Endothelial cell of umbilical vein (primary cell): ENCODE results near the gene SRPX2. TPM values are rescaled to one million over a fixed set of nuclear protein-coding genes. Genes with fewer than 3 reads are reported as not detected.

Source experiments
- BruUV-seq: library from RNA; stranded (reverse); fragments of 400-500 nt; replicated peaks from 2 replicates; lab custom pipeline; 2021; lab: Mats Ljungman, UMichigan
- CTCF ChIA-PET: fragments of 300-600, 350-600 bp; sonication (Branson Sonifier 250); formaldehyde crosslinking; loops from one replicate; lab custom pipeline; 2021; ENCODE audit warnings: antibody characterized with exemption, inconsistent platforms; lab: Charles Lee
- POLR2A ChIA-PET: fragments of 300-600, 350-600 bp; sonication (Branson Sonifier 250); formaldehyde crosslinking; loops from one replicate; lab custom pipeline; 2021; ENCODE audit warnings: antibody characterized with exemption, inconsistent platforms; lab: Charles Lee
- DNase-seq: peaks from one replicate; pipeline ENCODE4 v3.0.0-alpha.2; 2011; ENCODE audit warnings: low read depth, low spot score
- FAIRE-seq: peaks from 2 replicates; lab custom pipeline; 2011; peaks lifted over from hg19 to GRCh38; lab: Jason Lieb, UNC
- H2AFZ ChIP-seq: 2 replicates; pipeline ENCODE4 v1.6.0; 2012; ENCODE audit warnings: low read depth, low read length, control low read depth, inconsistent platforms
- H3K27ac ChIP-seq: 2 replicates; pipeline ENCODE4 v1.5.1; 2011; ENCODE audit warnings: low read depth, mild to moderate bottlenecking, control low read depth, low read length, moderate library complexity; ENCODE audit not compliant: insufficient read depth
- H3K27me3 ChIP-seq, 2 experiments: 2 replicates each; pipeline versions ENCODE4 v1.6.0 to v1.6.1; 2011; ENCODE audit warnings: low read length in 2 of 2, mixed read lengths in 1 of 2; ENCODE audit not compliant: control insufficient read depth in 2 of 2, insufficient read depth in 2 of 2
- H3K36me3 ChIP-seq, 2 experiments: 2 replicates in 1 of 2; 3 replicates in 1 of 2; pipeline ENCODE4 v1.5.1; 2011; ENCODE audit warnings: low read length in 2 of 2, mild to moderate bottlenecking in 1 of 2, moderate library complexity in 1 of 2; ENCODE audit not compliant: control insufficient read depth in 2 of 2, insufficient read depth in 2 of 2; ENCODE audit errors: extremely low read depth in 1 of 2
- H3K4me1 ChIP-seq: 3 replicates; pipeline ENCODE4 v1.5.1; 2011; ENCODE audit warnings: mild to moderate bottlenecking, low read length; ENCODE audit not compliant: control insufficient read depth, insufficient read depth; ENCODE audit errors: extremely low read depth
- H3K4me2 ChIP-seq: 2 replicates; pipeline ENCODE4 v1.6.1; 2011; ENCODE audit warnings: low read length, control low read depth, mixed read lengths; ENCODE audit not compliant: insufficient read depth
- H3K4me3 ChIP-seq, 3 experiments: fragments of 200-600 bp in 1 of 3; sonication (generic), shearing (Covaris generic) in 1 of 3; replicated peaks in 1 of 3; 2 replicates each; pipeline ENCODE4 v1.5.1; 2011 to 2016; ENCODE audit warnings: control low read depth in 3 of 3, low read length in 3 of 3, mild to moderate bottlenecking in 2 of 3, inconsistent platforms in 1 of 3, low read depth in 1 of 3, moderate library complexity in 1 of 3; ENCODE audit not compliant: insufficient read depth in 1 of 3
- H3K79me2 ChIP-seq: 2 replicates; pipeline ENCODE4 v1.6.0; 2012; ENCODE audit warnings: low read length, inconsistent platforms; ENCODE audit not compliant: control insufficient read depth, insufficient read depth
- H3K9ac ChIP-seq: replicated peaks from 2 replicates; pipeline ENCODE3; 2011; ENCODE audit warnings: low read length, control low read depth; ENCODE audit not compliant: insufficient read depth; ENCODE audit errors: extremely low read depth
- H3K9me1 ChIP-seq: replicated peaks from 3 replicates; pipeline ENCODE4 v1.6.0; 2011; ENCODE audit warnings: mild to moderate bottlenecking, low read length; ENCODE audit not compliant: control insufficient read depth, insufficient read depth; ENCODE audit errors: extremely low read depth
- H3K9me3 ChIP-seq: replicated peaks from 2 replicates; pipeline ENCODE4 v1.5.1; 2012; ENCODE audit warnings: low read length, inconsistent platforms; ENCODE audit not compliant: control insufficient read depth, insufficient read depth
- H4K20me1 ChIP-seq: replicated peaks from 2 replicates; pipeline ENCODE3; 2011; ENCODE audit warnings: mild to moderate bottlenecking, low read length; ENCODE audit not compliant: control insufficient read depth, insufficient read depth; ENCODE audit errors: extremely low read depth
- EZH2 ChIP-seq: IDR thresholded peaks from 2 replicates; pipeline ENCODE4 v1.6.1; 2012; ENCODE audit warnings: borderline replicate concordance, low read depth, mild to moderate bottlenecking, moderate library complexity, low read length, inconsistent platforms; ENCODE audit not compliant: severe bottlenecking
- FOS ChIP-seq: IDR thresholded peaks from 2 replicates; pipeline ENCODE4 v1.6.1; 2011; ENCODE audit warnings: mild to moderate bottlenecking, low read length, moderate library complexity, borderline replicate concordance; ENCODE audit not compliant: insufficient read depth
- MYC ChIP-seq: IDR thresholded peaks from one replicate; pipeline ENCODE4 v1.6.1; 2011; ENCODE audit warnings: mild to moderate bottlenecking, low read depth, low read length
- dilution Hi-C: fragments of 300-500 bp; cut with MboI; formaldehyde crosslinking; loops from one replicate; pipeline ENCODE4 v1.15.0; 2019; ENCODE audit warnings: low sequenced_read_pairs; ENCODE audit not compliant: extremely low pct_ligation_motif_present
- intact Hi-C: fragments of 100-400 bp; cut with micrococcal nuclease; formaldehyde crosslinking; loops from one replicate; pipeline ENCODE4 v1.10.0; 2022
- polyA plus RNA-seq, 4 experiments: library from polyadenylated mRNA; depleted of rRNA in 3 of 4; stranded (reverse) in 3 of 4; unstranded in 1 of 4; fragments of >200 nt; gene quantifications; 2 replicates each; pipeline versions ENCODE4 v1.2.1 to v1.2.3, GENCODE V29; 2011 to 2012; ENCODE audit warnings: missing spikeins in 1 of 4
- total RNA-seq: library from RNA; stranded (reverse); gene quantifications from 2 replicates; pipeline ENCODE4 v1.2.3, GENCODE V29; 2021
- TF ChIP-seq, protein P1 (sequence below), 2 donors: IDR thresholded peaks; 1 replicate in 1 of 2; 2 replicates in 1 of 2; pipeline ENCODE4 v1.5.1; 2011; ENCODE audit warnings: low read length in 2 of 2, mild to moderate bottlenecking in 2 of 2, moderate library complexity in 2 of 2, control low read depth in 1 of 2, inconsistent platforms in 1 of 2, low read depth in 1 of 2; ENCODE audit not compliant: insufficient read depth in 1 of 2; ENCODE audit errors: extremely low read depth in 1 of 2

SRPX2 gene
- total and polyA plus RNA-seq, 2 donors (not counting 3 experiments of a cell fraction or from before 2014, with no cell fraction given), result 124 to 265 TPM

DNA sequence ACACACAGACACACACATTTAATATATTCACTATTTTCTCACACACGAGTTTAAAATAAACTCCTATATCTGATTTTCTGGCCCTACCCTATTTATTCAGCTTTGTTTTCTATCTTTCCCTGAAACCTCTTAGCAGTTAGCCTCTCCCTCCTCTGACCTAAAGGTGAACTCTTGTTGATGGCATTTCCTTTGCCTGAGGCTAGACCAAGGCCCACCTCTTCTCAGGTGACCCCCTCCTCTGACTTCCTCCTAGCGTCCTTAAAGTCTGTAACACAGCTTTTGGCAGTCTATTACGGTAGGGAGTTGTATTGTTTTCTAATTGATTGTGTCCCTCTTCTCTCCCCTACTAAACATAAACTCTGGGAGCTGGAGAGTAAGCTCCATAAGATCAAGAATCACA lies 1.7 kb upstream of the SRPX2 start:
- FAIRE-seq, result no peak
- peaks cover 33% of the 10 kb centered on the region for H3K79me2 ChIP-seq
- no peaks in the 10 kb centered on the region for H3K9me3 ChIP-seq
- H3K9ac ChIP-seq, result no peak overlapping the region
- no peaks in the 10 kb centered on the region for H3K36me3 ChIP-seq
- ChIA-PET POLR2A (no interaction called here), CTCF (interaction anchor here (1.2 to 1.6 kb wide), 2 partner anchors 27 to 126 kb away, joined by 5 read pairs; no protein-coding TSS in a partner anchor)
- no peaks in the 10 kb centered on the region for H3K27me3 ChIP-seq
- TF ChIP-seq EZH2, result no peak
- no peak for TF ChIP-seq FOS
- TF ChIP-seq MYC, result no peak
- TF ChIP-seq, protein P1, sequence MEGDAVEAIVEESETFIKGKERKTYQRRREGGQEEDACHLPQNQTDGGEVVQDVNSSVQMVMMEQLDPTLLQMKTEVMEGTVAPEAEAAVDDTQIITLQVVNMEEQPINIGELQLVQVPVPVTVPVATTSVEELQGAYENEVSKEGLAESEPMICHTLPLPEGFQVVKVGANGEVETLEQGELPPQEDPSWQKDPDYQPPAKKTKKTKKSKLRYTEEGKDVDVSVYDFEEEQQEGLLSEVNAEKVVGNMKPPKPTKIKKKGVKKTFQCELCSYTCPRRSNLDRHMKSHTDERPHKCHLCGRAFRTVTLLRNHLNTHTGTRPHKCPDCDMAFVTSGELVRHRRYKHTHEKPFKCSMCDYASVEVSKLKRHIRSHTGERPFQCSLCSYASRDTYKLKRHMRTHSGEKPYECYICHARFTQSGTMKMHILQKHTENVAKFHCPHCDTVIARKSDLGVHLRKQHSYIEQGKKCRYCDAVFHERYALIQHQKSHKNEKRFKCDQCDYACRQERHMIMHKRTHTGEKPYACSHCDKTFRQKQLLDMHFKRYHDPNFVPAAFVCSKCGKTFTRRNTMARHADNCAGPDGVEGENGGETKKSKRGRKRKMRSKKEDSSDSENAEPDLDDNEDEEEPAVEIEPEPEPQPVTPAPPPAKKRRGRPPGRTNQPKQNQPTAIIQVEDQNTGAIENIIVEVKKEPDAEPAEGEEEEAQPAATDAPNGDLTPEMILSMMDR (IDR thresholded peaks at IDR 0.05; ENCODE audit: extremely low read depth in 1 of 2, insufficient read depth in 1 of 2, low read depth in 1 of 2, low read length in 2 of 2), result no peak
- no peaks in the 10 kb centered on the region for H4K20me1 ChIP-seq
- no peaks in the 10 kb centered on the region for H3K9me1 ChIP-seq
- H3K27ac ChIP-seq, result peak overlapping the region; percentile 39
- no TSS peak for BruUV-seq
- no peak overlapping the region for H3K4me3 ChIP-seq
- dilution Hi-C loops (no loop called here), intact Hi-C loops (loop anchor here (5.0 kb wide), 1 partner anchor 750 kb away; the partner anchor contains the start of gene RPL36A)
- peaks cover 34% of the 10 kb centered on the region for H3K4me1 ChIP-seq
- H2AFZ ChIP-seq, result peak overlapping the region; percentile 46
- H3K4me2 ChIP-seq, result no peak overlapping the region
- DNase-seq, result peak; percentile 19

DNA sequence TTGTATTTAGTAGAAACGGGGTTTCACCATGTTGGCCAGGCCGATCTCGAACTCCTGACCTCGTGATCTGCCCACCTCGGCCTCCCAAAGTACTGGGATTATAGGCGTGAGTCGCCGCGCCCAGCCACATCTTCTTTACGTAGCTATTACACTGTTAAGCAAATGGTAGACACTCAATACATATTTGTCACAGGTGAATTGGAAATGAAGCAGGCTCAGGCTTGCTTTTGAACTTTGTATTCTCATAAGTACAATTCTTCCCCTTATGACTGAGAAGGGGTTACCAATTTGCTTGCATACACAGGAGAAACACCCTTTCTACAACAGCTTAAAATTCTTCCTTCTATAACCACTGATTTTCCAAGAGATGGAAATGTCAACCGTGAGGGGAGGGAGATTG lies 787 bp upstream of the SRPX2 start:
- Histone ChIP-seq H3K4me3 (no peak overlapping the region), H3K36me3 (no peaks in the 10 kb centered on the region), H3K27me3 (no peaks in the 10 kb centered on the region), H3K9me3 (no peaks in the 10 kb centered on the region), H3K9me1 (no peaks in the 10 kb centered on the region), H3K4me1 (peaks cover 43% of the 10 kb centered on the region), H3K27ac (peak overlapping the region; percentile 99), H4K20me1 (no peaks in the 10 kb centered on the region), H3K79me2 (peaks cover 41% of the 10 kb centered on the region), H3K9ac (peak overlapping the region; percentile 87), H2AFZ (peak overlapping the region; percentile 23), H3K4me2 (peak overlapping the region; percentile 50)
- intact Hi-C loops, result loop anchor here (5.0 kb wide), 1 partner anchor 749 kb away; the partner anchor contains the start of gene RPL36A
- ChIA-PET CTCF (interaction anchor here (0.6 to 1.6 kb wide), 3 partner anchors 28 to 519 kb away, joined by 3 to 5 read pairs (median 4); no protein-coding TSS in a partner anchor), POLR2A (no interaction called here)
- BruUV-seq, result no TSS peak
- DNase-seq, result no peak
- dilution Hi-C loops, result no loop called here
- FAIRE-seq, result no peak
- TF ChIP-seq EZH2, result no peak
